ENCODE measurements around the gene ZBTB26.

DNA sequence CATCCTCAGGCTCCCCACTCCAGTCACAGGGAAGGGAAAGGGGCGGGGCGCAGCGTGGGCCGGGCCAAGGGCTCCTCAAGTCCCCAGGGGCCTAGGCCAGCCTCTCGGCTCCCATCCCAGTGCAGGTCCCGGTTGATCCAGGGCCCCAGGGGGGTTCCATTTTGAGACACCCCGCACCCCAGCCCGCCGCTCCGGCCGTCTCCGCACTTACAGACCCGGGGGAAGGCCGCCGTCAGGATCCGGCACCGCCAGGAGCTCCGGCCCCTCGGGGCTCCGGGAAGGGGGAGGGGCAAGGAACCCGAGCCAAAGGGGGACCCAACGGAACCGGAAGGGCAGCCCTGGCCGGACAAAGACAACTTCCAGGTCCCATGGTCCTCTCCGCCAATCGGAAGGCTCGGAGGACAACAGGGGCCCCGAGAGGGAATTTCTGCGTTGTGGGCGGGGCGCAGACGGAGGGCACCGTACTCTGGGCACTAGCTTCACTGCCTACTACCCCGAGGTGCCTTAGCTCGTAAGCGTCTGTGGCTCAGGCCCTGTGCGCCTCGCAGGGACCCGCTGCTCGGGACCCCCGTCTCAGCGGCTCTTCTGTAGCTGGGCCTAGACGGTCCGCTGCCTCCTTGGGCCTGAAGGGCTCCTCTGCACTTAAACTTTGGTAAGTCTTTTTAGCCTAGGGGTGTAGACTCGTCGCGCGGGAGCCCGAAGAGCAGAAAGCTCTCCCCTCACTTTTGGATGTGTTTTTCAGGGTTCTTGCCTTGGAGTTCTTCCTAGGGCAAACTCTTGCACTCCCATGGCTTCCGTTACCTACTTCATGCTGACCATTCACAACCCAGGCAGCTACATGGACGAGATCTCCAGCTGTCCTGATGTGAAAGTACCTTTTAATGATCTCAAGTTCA lies at the start of gene ZBTB26:
- TF ChIP-seq POLR2AphosphoS5 (IDR thresholded peaks at IDR 0.05; ENCODE audit: low read depth, low read length), result peak; percentile 76
- TF ChIP-seq CTCF (IDR thresholded peaks at IDR 0.05), result no peak
- TF ChIP-seq REST (IDR thresholded peaks at IDR 0.05; ENCODE audit: insufficient read depth in 1 of 2, low read depth in 2 of 2, low read length in 1 of 2), result no peak; a peak in 1 of 4 replicates
